ENCODE results near the gene PLXNA4. TPM values are rescaled to one million over a fixed set of nuclear protein-coding genes. Genes with fewer than 3 reads are reported as not detected.

PLXNA4 gene
- total and polyA plus RNA-seq, 3 donors from 2014 or later: 3.4 to 5.5 (median 3.8) TPM

DNA sequence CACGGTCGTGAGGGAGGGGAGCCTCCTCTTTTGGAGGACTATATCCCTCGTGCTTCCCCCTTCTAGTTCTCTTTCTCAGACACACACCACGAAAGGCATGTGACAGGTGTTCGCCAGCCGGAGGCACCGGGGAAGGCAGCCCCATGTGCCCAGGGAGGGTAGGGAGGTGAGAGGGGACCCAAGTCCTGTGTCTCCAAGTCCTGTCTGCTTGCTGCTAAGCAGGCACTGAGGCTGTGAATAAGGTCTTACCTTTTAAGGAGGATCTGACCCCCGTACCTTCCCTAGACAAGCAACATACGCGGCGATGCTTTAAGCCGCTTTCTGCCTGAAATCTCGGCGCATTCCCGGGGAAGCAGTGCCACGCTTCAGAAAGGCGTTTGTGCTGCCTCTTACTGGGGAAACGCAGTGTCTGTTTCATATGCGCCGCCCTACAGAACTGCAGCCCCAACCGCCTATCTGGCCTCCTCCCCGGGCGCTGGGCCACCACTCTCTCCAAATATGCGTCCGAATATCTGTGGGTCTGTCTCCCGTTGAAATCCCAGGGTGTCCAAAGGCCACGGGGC, 770 bp downstream of the PLXNA4 start:
- TF ChIP-seq, protein P1, sequence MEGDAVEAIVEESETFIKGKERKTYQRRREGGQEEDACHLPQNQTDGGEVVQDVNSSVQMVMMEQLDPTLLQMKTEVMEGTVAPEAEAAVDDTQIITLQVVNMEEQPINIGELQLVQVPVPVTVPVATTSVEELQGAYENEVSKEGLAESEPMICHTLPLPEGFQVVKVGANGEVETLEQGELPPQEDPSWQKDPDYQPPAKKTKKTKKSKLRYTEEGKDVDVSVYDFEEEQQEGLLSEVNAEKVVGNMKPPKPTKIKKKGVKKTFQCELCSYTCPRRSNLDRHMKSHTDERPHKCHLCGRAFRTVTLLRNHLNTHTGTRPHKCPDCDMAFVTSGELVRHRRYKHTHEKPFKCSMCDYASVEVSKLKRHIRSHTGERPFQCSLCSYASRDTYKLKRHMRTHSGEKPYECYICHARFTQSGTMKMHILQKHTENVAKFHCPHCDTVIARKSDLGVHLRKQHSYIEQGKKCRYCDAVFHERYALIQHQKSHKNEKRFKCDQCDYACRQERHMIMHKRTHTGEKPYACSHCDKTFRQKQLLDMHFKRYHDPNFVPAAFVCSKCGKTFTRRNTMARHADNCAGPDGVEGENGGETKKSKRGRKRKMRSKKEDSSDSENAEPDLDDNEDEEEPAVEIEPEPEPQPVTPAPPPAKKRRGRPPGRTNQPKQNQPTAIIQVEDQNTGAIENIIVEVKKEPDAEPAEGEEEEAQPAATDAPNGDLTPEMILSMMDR (IDR thresholded peaks at IDR 0.05): peak in 1 of 3 experiments; percentile 18
- no peak for TF ChIP-seq POLR2A (IDR thresholded peaks at IDR 0.05)
- no peaks in the 10 kb centered on the region for H3K27me3 ChIP-seq
- intact Hi-C loops (cut with DNase I; ENCODE audit: low total_unique reads): loop anchor here (5.0 kb wide), 1 partner anchor 253 kb away; no protein-coding TSS in a partner anchor
- H3K9me3 ChIP-seq: no peaks in the 10 kb centered on the region
- H3K4me3 ChIP-seq: peak overlapping the region; percentile 42 to 46
- peaks cover 16% of the 10 kb centered on the region for H3K4me1 ChIP-seq
- peak; percentile 76 for DNase-seq
- no peaks in the 10 kb centered on the region for H3K36me3 ChIP-seq (ENCODE audit: low read depth, missing control alignments)
- no peak overlapping the region for H3K27ac ChIP-seq
- WGBS, 2 donors: 1 to 3% methylated on average over 7 to 27 of the region's 27 CpGs

DNA sequence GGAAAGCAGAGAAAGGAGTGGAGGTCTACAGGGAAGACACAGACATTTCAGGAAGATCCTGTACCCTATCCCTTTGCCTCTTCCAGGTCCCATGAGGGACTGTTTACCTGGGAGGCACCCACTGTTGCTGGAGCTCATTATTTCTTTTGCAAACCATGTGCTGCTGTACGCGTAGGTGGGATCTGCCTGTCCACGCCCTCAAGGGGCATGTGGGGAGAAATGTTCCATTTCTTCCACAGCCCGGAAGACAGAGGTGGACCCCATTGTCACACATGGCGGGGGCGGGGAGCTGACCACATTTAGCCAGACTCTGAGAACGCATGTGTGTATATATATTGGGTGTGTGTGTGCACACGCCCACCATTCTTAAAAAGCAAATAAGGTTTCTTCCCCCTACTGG, 2.0 kb downstream of the PLXNA4 start:
- peaks cover 16% of the 10 kb centered on the region for H3K4me1 ChIP-seq
- H3K36me3 ChIP-seq (ENCODE audit: low read depth, missing control alignments): no peaks in the 10 kb centered on the region
- no peak for DNase-seq
- H3K27ac ChIP-seq: no peak overlapping the region
- 61 to 82% methylated on average over 6 to 8 of the region's 8 CpGs for WGBS, 2 donors
- H3K9me3 ChIP-seq: no peaks in the 10 kb centered on the region
- H3K27me3 ChIP-seq: no peaks in the 10 kb centered on the region
- intact Hi-C loops (cut with DNase I; ENCODE audit: low total_unique reads): no loop called here
- TF ChIP-seq, protein P1 (IDR thresholded peaks at IDR 0.05): no peak
- no peak for TF ChIP-seq POLR2A (IDR thresholded peaks at IDR 0.05)
- H3K4me3 ChIP-seq: no peak overlapping the region

DNA sequence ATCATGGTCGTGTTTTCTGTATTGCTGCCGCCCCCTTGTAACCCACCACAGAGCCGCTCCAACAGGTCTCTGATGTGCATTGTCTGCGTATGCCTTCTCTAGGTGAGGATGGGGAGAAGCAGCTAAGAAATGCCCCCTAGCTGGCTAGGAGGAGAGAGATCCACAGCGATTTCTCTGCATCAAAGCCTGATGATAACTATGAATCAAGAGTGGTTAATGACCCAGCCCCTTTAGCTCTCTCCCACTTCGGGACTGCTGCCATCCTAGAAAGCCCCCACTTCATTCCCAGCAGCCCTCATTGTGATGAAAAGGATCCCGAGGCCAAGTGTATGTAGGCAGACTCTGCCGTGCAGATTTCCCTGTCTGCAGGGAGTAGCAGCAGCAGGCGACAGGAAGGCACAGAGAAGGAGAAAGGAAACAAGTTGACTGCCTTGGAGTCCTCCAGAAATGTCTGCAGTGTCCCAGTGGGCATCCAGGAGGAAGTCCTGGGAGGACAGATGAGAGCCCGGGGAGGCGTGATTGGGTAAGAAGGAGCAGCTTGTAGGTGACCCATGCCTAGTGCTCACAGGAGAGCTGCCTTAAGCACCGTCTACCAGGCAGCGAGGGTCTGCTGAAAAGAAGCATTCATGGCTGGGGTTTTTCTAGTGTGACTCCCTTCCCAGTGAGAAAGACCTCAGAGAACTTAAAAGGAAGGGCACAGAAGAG, 2.9 kb downstream of the PLXNA4 start:
- Histone ChIP-seq H3K27me3 (no peaks in the 10 kb centered on the region), H3K4me1 (peaks cover 16% of the 10 kb centered on the region), H3K4me3 (no peak overlapping the region), H3K27ac (no peak overlapping the region), H3K9me3 (no peaks in the 10 kb centered on the region), H3K36me3 (ENCODE audit: low read depth, missing control alignments) (no peaks in the 10 kb centered on the region)
- 66 to 70% methylated on average over 13 of the region's 13 CpGs for WGBS, 2 donors
- DNase-seq: no peak
- intact Hi-C loops (cut with DNase I; ENCODE audit: low total_unique reads): no loop called here
- TF ChIP-seq POLR2A (IDR thresholded peaks at IDR 0.05): no peak
- TF ChIP-seq, protein P1 (IDR thresholded peaks at IDR 0.05): no peak

DNA sequence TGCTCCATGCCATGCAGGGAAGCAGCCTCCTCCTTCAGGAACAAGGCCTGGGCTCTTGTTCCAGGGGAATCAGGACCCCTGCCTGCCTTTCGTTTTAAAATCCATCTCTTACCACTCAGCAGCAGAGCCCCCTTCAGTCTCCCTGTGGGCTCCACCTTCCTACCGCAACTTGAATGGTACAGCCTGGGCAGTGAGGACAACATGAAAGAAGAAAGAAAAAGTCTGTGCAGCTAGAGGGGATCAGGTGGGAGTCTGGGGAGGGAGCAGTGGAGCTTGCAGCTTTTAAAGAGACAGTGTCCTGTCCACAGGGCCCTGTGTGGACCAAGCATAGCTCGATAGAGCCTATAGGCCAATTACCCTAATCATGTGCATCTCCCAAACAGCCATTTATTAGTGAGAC, 3.7 kb downstream of the PLXNA4 start:
- 73 to 89% methylated on average over 3 of the region's 3 CpGs for WGBS, 2 donors
- DNase-seq: no peak
- intact Hi-C loops (cut with DNase I; ENCODE audit: low total_unique reads): no loop called here
- TF ChIP-seq, protein P1 (IDR thresholded peaks at IDR 0.05): no peak
- no peak for TF ChIP-seq POLR2A (IDR thresholded peaks at IDR 0.05)
- H3K4me1 ChIP-seq: peaks cover 16% of the 10 kb centered on the region
- no peaks in the 10 kb centered on the region for H3K27me3 ChIP-seq
- no peak overlapping the region for H3K4me3 ChIP-seq
- no peaks in the 10 kb centered on the region for H3K36me3 ChIP-seq (ENCODE audit: low read depth, missing control alignments)
- H3K27ac ChIP-seq: no peak overlapping the region
- H3K9me3 ChIP-seq: no peaks in the 10 kb centered on the region
